Uterus (tissue), 4 donors: ENCODE results near the gene ARPC4. TPM values are rescaled to one million over a fixed set of nuclear protein-coding genes. Genes with fewer than 3 reads are reported as not detected.
A peak's percentile ranks its signal among the peaks of the same experiment; 100 is the strongest.

ENCODE experiments used
- DNase-seq, 2 donors: peaks; one replicate each; pipeline ENCODE4 v3.0.0-alpha.2; 2019 to 2020
- H3K27ac ChIP-seq, 2 donors: fragments of 200-600 bp; sonication (generic); 1 replicate in 1 of 2; 2 replicates in 1 of 2; pipeline ENCODE4 v1.5.1; 2016 to 2018
- H3K27me3 ChIP-seq, 2 donors: fragments of 200-600 bp; sonication (generic); one replicate each; pipeline ENCODE4 v1.5.1; 2018 to 2019; ENCODE audit warnings: control low read depth in 1 of 2
- H3K36me3 ChIP-seq, 2 donors: fragments of 200-600 bp; sonication (generic); one replicate each; pipeline ENCODE4 v1.5.1; 2019; ENCODE audit warnings: control low read depth in 1 of 2
- H3K4me1 ChIP-seq, 2 donors: fragments of 200-600 bp; sonication (generic); one replicate each; pipeline ENCODE4 v1.5.1; 2018 to 2019; ENCODE audit warnings: control low read depth in 1 of 2
- H3K4me3 ChIP-seq, 2 donors: fragments of 200-600 bp; sonication (generic); 1 replicate in 1 of 2; 2 replicates in 1 of 2; pipeline ENCODE4 v1.5.1; 2018 to 2019; ENCODE audit warnings: mild to moderate bottlenecking in 1 of 2
- H3K9me3 ChIP-seq, 2 donors: fragments of 200-600 bp; sonication (generic); one replicate each; pipeline ENCODE4 v1.5.1; 2019; ENCODE audit warnings: control low read depth in 1 of 2
- CTCF ChIP-seq, 4 experiments: fragments of 200-600 bp in 2 of 4; fragments of 450-650 bp in 2 of 4; sonication (generic) in 2 of 4; IDR thresholded peaks; one replicate each; pipeline ENCODE4 v1.5.1; 2016 to 2019; ENCODE audit warnings: antibody characterized with exemption in 4 of 4, mild to moderate bottlenecking in 2 of 4, moderate library complexity in 1 of 4
- POLR2A ChIP-seq, 2 donors: fragments of 450-650 bp; IDR thresholded peaks; one replicate each; pipeline ENCODE4 v1.6.1; 2016; ENCODE audit warnings: antibody characterized with exemption in 2 of 2, mild to moderate bottlenecking in 1 of 2, moderate library complexity in 1 of 2
- intact Hi-C: fragments of 100-400 bp; cut with DNase I; formaldehyde crosslinking; loops from one replicate; pipeline ENCODE4 v1.15.1; 2023; ENCODE audit warnings: low total_unique reads
- total RNA-seq, 4 donors: library from RNA; depleted of rRNA in 3 of 4; stranded (reverse); fragments of >200 nt in 3 of 4; gene quantifications; one replicate each; pipeline versions ENCODE4 v1.1.0 to v1.2.4, GENCODE V29; 2014 to 2023
- donor health status: DM: yes; HTN: yes; CAD: no.

ARPC4 gene
- total RNA-seq, 4 donors from 2014 or later, result 44.7 to 176 (median 142) TPM

- intact Hi-C loops, result no loop called here
These were observed 31.0 kb upstream of the ARPC4 start for GRCh38 chr3:9761919-9762318.

GRCh38 chr3:9762871-9763270 is 30.0 kb upstream of the ARPC4 start:
- Histone ChIP-seq H3K27ac (no peak overlapping the region), H3K4me3 (no peak overlapping the region), H3K27me3 (no peaks in the 10 kb centered on the region), H3K4me1 (no peaks in the 10 kb centered on the region), H3K9me3 (no peaks in the 10 kb centered on the region), H3K36me3 (no peaks in the 10 kb centered on the region)
- intact Hi-C loops, result no loop called here
- no peak for DNase-seq
- TF ChIP-seq CTCF (IDR thresholded peaks at IDR 0.05) (no peak), POLR2A (IDR thresholded peaks at IDR 0.05) (no peak)

More at GRCh38 chr3:9761919-9762318, 31.0 kb upstream of the ARPC4 start:
- H3K4me1 ChIP-seq, result no peaks in the 10 kb centered on the region
- no peaks in the 10 kb centered on the region for H3K36me3 ChIP-seq
- no peak for DNase-seq
- H3K27me3 ChIP-seq, result no peaks in the 10 kb centered on the region
- H3K9me3 ChIP-seq, result no peaks in the 10 kb centered on the region
- no peak overlapping the region for H3K27ac ChIP-seq
- no peak for TF ChIP-seq POLR2A (IDR thresholded peaks at IDR 0.05)
- no peak for TF ChIP-seq CTCF (IDR thresholded peaks at IDR 0.05)
- H3K4me3 ChIP-seq, result no peak overlapping the region

- Histone ChIP-seq H3K27me3 (no peaks in the 10 kb centered on the region), H3K4me1 (peaks cover 0 to 9% of the 10 kb centered on the region in 2 donors), H3K27ac (no peak overlapping the region), H3K36me3 (no peaks in the 10 kb centered on the region), H3K4me3 (no peak overlapping the region), H3K9me3 (no peaks in the 10 kb centered on the region)
- no peak for TF ChIP-seq CTCF (IDR thresholded peaks at IDR 0.05)
- no peak for DNase-seq
- intact Hi-C loops, result no loop called here
These were observed 27.0 kb upstream of the ARPC4 start for GRCh38 chr3:9765865-9766264.

GRCh38 chr3:9767418-9767817 is 25.5 kb upstream of the ARPC4 start:
- intact Hi-C loops, result no loop called here
- peak overlapping the region; percentile 34 to 95 for H3K27ac ChIP-seq

More at GRCh38 chr3:9767418-9767817, 25.5 kb upstream of the ARPC4 start:
- H3K4me1 ChIP-seq, result peaks cover 0 to 9% of the 10 kb centered on the region in 2 donors
- no peak for DNase-seq
- H3K27me3 ChIP-seq, result no peaks in the 10 kb centered on the region
- H3K4me3 ChIP-seq, result no peak overlapping the region
- no peaks in the 10 kb centered on the region for H3K9me3 ChIP-seq
- H3K36me3 ChIP-seq, result no peaks in the 10 kb centered on the region
- TF ChIP-seq CTCF (IDR thresholded peaks at IDR 0.05) (no peak), POLR2A (IDR thresholded peaks at IDR 0.05) (no peak)
